SK-N-MC (cell line): ENCODE measurements around the gene DDX51.

Source experiments
- EZH2 ChIP-seq: fragments of 200-600 bp; sonication (generic); IDR thresholded peaks from one replicate; pipeline ENCODE4 v1.6.1; 2017; ENCODE audit warnings: antibody characterized with exemption
- POLR2AphosphoS5 ChIP-seq: IDR thresholded peaks from 2 replicates; pipeline ENCODE4 v1.6.1; 2012; ENCODE audit warnings: mild to moderate bottlenecking, low read depth, low read length, borderline replicate concordance

GRCh38 chr12:132156573-132157325 is 12.6 kb upstream of the DDX51 start:
- TF ChIP-seq POLR2AphosphoS5: no peak
- TF ChIP-seq EZH2: no peak
